Measurements from ENCODE around the gene CHCHD5. TPM values are rescaled to one million over a fixed set of nuclear protein-coding genes. Genes with fewer than 3 reads are reported as not detected.
"Not testable (repeated sequence)": the region's sequence is repeated elsewhere in the genome, so short reads cannot be mapped to it uniquely, and the experiment has no call there.

CHCHD5 gene
- total RNA-seq: 10 to 100 TPM; 30.7 to 32.2 TPM
- long read RNA-seq, transcript CHCHD5-201 (4 exons, 691 nt): major isoform, 17 of 19 reads
- long read RNA-seq, partial matches to known transcripts: 0 of 19 reads
- long read RNA-seq, other reads (novel, unspliced or antisense): 2 of 19 reads

GRCh38 chr2:112584134-112584890 lies at the start of gene CHCHD5:
TSS of gene CHCHD5 (plus strand) at chr2:112584609. CDS start at chr2:112584648, 39 bp downstream.
- ATAC-seq (peak; percentile 88), DNase-seq (peak; percentile 96)
- intact Hi-C loops (cut with DNase I, micrococcal nuclease): no loop called here

- intact Hi-C loops (cut with DNase I, micrococcal nuclease): no loop called here
- DNase-seq (no peak), ATAC-seq (no peak)
Observed at GRCh38 chr2:112534826-112535225, 49.6 kb upstream of the CHCHD5 start.

GRCh38 chr2:112536665-112537064 lies 47.7 kb upstream of the CHCHD5 start:
- intact Hi-C loops (cut with DNase I, micrococcal nuclease); DNase-seq; ATAC-seq: not testable (repeated sequence)

- intact Hi-C loops (cut with DNase I, micrococcal nuclease): no loop called here
Observed at GRCh38 chr2:112539306-112539705, 45.1 kb upstream of the CHCHD5 start.

GRCh38 chr2:112540906-112541305 lies 43.5 kb upstream of the CHCHD5 start:
- DNase-seq: no peak
- intact Hi-C loops (cut with DNase I, micrococcal nuclease): no loop called here
- ATAC-seq: no peak

More at GRCh38 chr2:112539306-112539705, 45.1 kb upstream of the CHCHD5 start:
- DNase-seq: no peak
- ATAC-seq: no peak

- DNase-seq: peak; percentile 62 to 77
- intact Hi-C loops (cut with DNase I, micrococcal nuclease): no loop called here
- ATAC-seq: peak; percentile 73
Observed at GRCh38 chr2:112541315-112542122, 42.9 kb upstream of the CHCHD5 start.

- intact Hi-C loops (cut with DNase I, micrococcal nuclease): no loop called here
- DNase-seq: peak; percentile 88 to 90
- peak; percentile 94 for ATAC-seq
Observed at GRCh38 chr2:112542123-112542983, 42.1 kb upstream of the CHCHD5 start, which contains the start of gene POLR1B. TSS of gene POLR1B (plus strand) at chr2:112542465. CDS start at chr2:112542495, 30 bp downstream.

GRCh38 chr2:112542984-112543661 lies 41.3 kb upstream of the CHCHD5 start:
- intact Hi-C loops (cut with DNase I, micrococcal nuclease): no loop called here
- DNase-seq: no peak

GRCh38 chr2:112547333-112547732 lies 37.1 kb upstream of the CHCHD5 start:
- intact Hi-C loops (cut with DNase I, micrococcal nuclease): no loop called here
- ATAC-seq (no peak), DNase-seq (no peak)

More at GRCh38 chr2:112542984-112543661, 41.3 kb upstream of the CHCHD5 start:
- ATAC-seq: peak; percentile 9

- DNase-seq (no peak), ATAC-seq (no peak)
- intact Hi-C loops (cut with DNase I, micrococcal nuclease): no loop called here
Observed at GRCh38 chr2:112548980-112549379, 35.4 kb upstream of the CHCHD5 start.

GRCh38 chr2:112566104-112566503 lies 18.3 kb upstream of the CHCHD5 start:
- no peak for ATAC-seq
- DNase-seq: no peak
- intact Hi-C loops (cut with DNase I, micrococcal nuclease): no loop called here

- intact Hi-C loops (cut with DNase I, micrococcal nuclease); ATAC-seq; DNase-seq: not testable (repeated sequence)
Observed at GRCh38 chr2:112566508-112566907, 17.9 kb upstream of the CHCHD5 start.

- no peak for ATAC-seq
- intact Hi-C loops (cut with DNase I, micrococcal nuclease): no loop called here
- DNase-seq: no peak
Observed at GRCh38 chr2:112572005-112572404, 12.4 kb upstream of the CHCHD5 start.

GRCh38 chr2:112577756-112578155 lies 6.7 kb upstream of the CHCHD5 start:
- no peak for DNase-seq
- no peak for ATAC-seq
- intact Hi-C loops (cut with DNase I, micrococcal nuclease): no loop called here

GRCh38 chr2:112579241-112579640 lies 5.2 kb upstream of the CHCHD5 start:
- ATAC-seq: no peak
- intact Hi-C loops (cut with DNase I, micrococcal nuclease): no loop called here
- DNase-seq: no peak

- ATAC-seq (no peak), DNase-seq (no peak)
- intact Hi-C loops (cut with DNase I, micrococcal nuclease): no loop called here
Observed at GRCh38 chr2:112580084-112580483, 4.3 kb upstream of the CHCHD5 start.

- no peak for DNase-seq
- ATAC-seq: peak; percentile 8
Observed at GRCh38 chr2:112582314-112582746, 2.1 kb upstream of the CHCHD5 start.

GRCh38 chr2:112583497-112584133 lies 794 bp upstream of the CHCHD5 start:
- ATAC-seq: no peak
- intact Hi-C loops (cut with DNase I, micrococcal nuclease): no loop called here

More at GRCh38 chr2:112582314-112582746, 2.1 kb upstream of the CHCHD5 start:
- intact Hi-C loops (cut with DNase I, micrococcal nuclease): no loop called here

More at GRCh38 chr2:112583497-112584133, 794 bp upstream of the CHCHD5 start:
- DNase-seq: no peak
